Calu3 (cell line): Measurements from ENCODE around the gene SLC35F1. TPM values are rescaled to one million over a fixed set of nuclear protein-coding genes. Genes with fewer than 3 reads are reported as not detected.
A peak's percentile ranks its signal among the peaks of the same experiment; 100 is the strongest.
"Not testable (repeated sequence)": the region's sequence is repeated elsewhere in the genome, so short reads cannot be mapped to it uniquely, and the experiment has no call there.

Source experiments
- Bru-seq: library from RNA; stranded (reverse); fragments of 400-500 nt; gene quantifications from one replicate; lab custom pipeline; 2021; lab: Mats Ljungman, UMichigan
- BruChase-seq, 2 experiments: library from RNA; stranded (reverse); fragments of 400-500 nt; gene quantifications; one replicate each; lab custom pipeline; 2021; lab: Mats Ljungman, UMichigan
- BruUV-seq: library from RNA; stranded (reverse); fragments of 400-500 nt; replicated peaks from 2 replicates; lab custom pipeline; 2021; lab: Mats Ljungman, UMichigan
- CTCF ChIA-PET: fragments of 300-600 bp; sonication (Branson Sonifier 250); formaldehyde crosslinking; loops from one replicate; lab custom pipeline; 2022; ENCODE audit warnings: antibody characterized with exemption; lab: Charles Lee
- DNase-seq: peaks from one replicate; pipeline ENCODE4 v3.0.0; 2022
- H3K27ac Mint-ChIP-seq: one replicate; pipeline ENCODE4 v1.8.0; 2022; ENCODE audit warnings: mixed read lengths; ENCODE audit not compliant: unreplicated experiment
- H3K27me3 Mint-ChIP-seq: one replicate; pipeline ENCODE4 v1.8.0; 2022; ENCODE audit warnings: mixed read lengths; ENCODE audit not compliant: unreplicated experiment
- H3K36me3 Mint-ChIP-seq: one replicate; pipeline ENCODE4 v1.8.0; 2022; ENCODE audit warnings: mild to moderate bottlenecking, moderate library complexity, mixed read lengths; ENCODE audit not compliant: insufficient read depth, unreplicated experiment
- H3K4me1 Mint-ChIP-seq: one replicate; pipeline ENCODE4 v1.8.0; 2022; ENCODE audit warnings: mild to moderate bottlenecking, low read depth, mixed read lengths; ENCODE audit not compliant: unreplicated experiment
- H3K4me3 Mint-ChIP-seq: one replicate; pipeline ENCODE4 v1.8.0; 2022; ENCODE audit warnings: mild to moderate bottlenecking, low read depth, moderate library complexity, mixed read lengths; ENCODE audit not compliant: unreplicated experiment
- H3K9me3 Mint-ChIP-seq: one replicate; pipeline ENCODE4 v1.8.0; 2022; ENCODE audit warnings: low read depth, mixed read lengths; ENCODE audit not compliant: unreplicated experiment
- CTCF ChIP-seq: fragments of 200-600 bp; IDR thresholded peaks from one replicate; pipeline ENCODE4 v1.8.0; 2022; ENCODE audit warnings: antibody characterized with exemption; ENCODE audit not compliant: unreplicated experiment
- intact Hi-C: fragments of 100-400 bp; cut with micrococcal nuclease; formaldehyde crosslinking; loops from one replicate; pipeline ENCODE4 v1.10.0; 2022; ENCODE audit not compliant: unreplicated experiment
- long read RNA-seq: library from polyadenylated mRNA; stranded (forward); transcript quantifications from one replicate; pipeline ENCODE4 v2.0.0, GENCODE V29; 2022
- total RNA-seq: library from RNA; stranded (reverse); gene quantifications from 2 replicates; pipeline ENCODE4 v1.2.3, GENCODE V29; 2022

SLC35F1 gene
- not detected in 2 replicates for total RNA-seq
- Bru-seq, nascent RNA = percentile 10 among the genes with signal in this experiment
- percentile 15 among the genes with signal in this experiment for BruChase-seq, experiment 1, labeled RNA remaining after a 6-hour chase
- BruChase-seq, experiment 2, labeled RNA remaining after a 2-hour chase = percentile 14 among the genes with signal in this experiment
- long read RNA-seq = 0 reads

- no TSS peak for BruUV-seq
- H3K4me3 Mint-ChIP-seq = peak within 1 kb of the TSS; percentile 70
- H3K36me3 Mint-ChIP-seq = peaks cover 9% of the 10 kb centered on the region
- H3K4me1 Mint-ChIP-seq = no peaks in the 10 kb centered on the region
- peak; percentile 52 for TF ChIP-seq CTCF
- intact Hi-C loops = no loop called here
- H3K27me3 Mint-ChIP-seq = peaks cover 47% of the 10 kb centered on the region
- peak; percentile 68 for DNase-seq
- CTCF ChIA-PET = no interaction called here
- no peak within 1 kb of the TSS for H3K27ac Mint-ChIP-seq
- H3K9me3 Mint-ChIP-seq = no peaks in the 10 kb centered on the region
Observed at GRCh38 chr6:117906958-117907600, at the start of gene SLC35F1. SLC35F1 (plus strand) TSS chr6:117907264.

GRCh38 chr6:117858601-117859000 lies 48.5 kb upstream of the SLC35F1 start:
- H3K27me3 Mint-ChIP-seq, DNase-seq, BruUV-seq, intact Hi-C loops, H3K4me1 Mint-ChIP-seq, H3K9me3 Mint-ChIP-seq, H3K36me3 Mint-ChIP-seq, H3K27ac Mint-ChIP-seq, H3K4me3 Mint-ChIP-seq: not testable (repeated sequence)
- CTCF ChIA-PET = interaction anchor here (0.7 kb wide), 1 partner anchor 518 kb away, joined by 3 read pairs; no protein-coding TSS in a partner anchor

GRCh38 chr6:117861545-117861944 lies 45.5 kb upstream of the SLC35F1 start:
- no peaks in the 10 kb centered on the region for H3K27me3 Mint-ChIP-seq
- CTCF ChIA-PET = no interaction called here
- H3K4me3 Mint-ChIP-seq = no peak overlapping the region
- peaks cover 3% of the 10 kb centered on the region for H3K9me3 Mint-ChIP-seq
- H3K27ac Mint-ChIP-seq = no peak overlapping the region
- intact Hi-C loops = no loop called here
- H3K4me1 Mint-ChIP-seq = no peaks in the 10 kb centered on the region
- no peaks in the 10 kb centered on the region for H3K36me3 Mint-ChIP-seq
- no TSS peak for BruUV-seq
- DNase-seq = no peak
- TF ChIP-seq CTCF = no peak

- Mint-ChIP-seq H3K4me3 (no peak overlapping the region), H3K36me3 (no peaks in the 10 kb centered on the region), H3K27ac (no peak overlapping the region), H3K9me3 (peaks cover 3% of the 10 kb centered on the region), H3K27me3 (no peaks in the 10 kb centered on the region), H3K4me1 (no peaks in the 10 kb centered on the region)
- no peak for DNase-seq
- no TSS peak for BruUV-seq
- no peak for TF ChIP-seq CTCF
- CTCF ChIA-PET = no interaction called here
- intact Hi-C loops = no loop called here
Observed at GRCh38 chr6:117866561-117866960, 40.5 kb upstream of the SLC35F1 start.
